ENCODE results near the gene GNPTAB.
"Not testable (repeated sequence)": the region's sequence is repeated elsewhere in the genome, so short reads cannot be mapped to it uniquely, and the experiment has no call there.

The GNPTAB gene

GRCh38 chr12:101852998-101853397 is 22.2 kb upstream of the GNPTAB start:
- DNase-seq (ENCODE audit: low read depth), result no peak

DNA sequence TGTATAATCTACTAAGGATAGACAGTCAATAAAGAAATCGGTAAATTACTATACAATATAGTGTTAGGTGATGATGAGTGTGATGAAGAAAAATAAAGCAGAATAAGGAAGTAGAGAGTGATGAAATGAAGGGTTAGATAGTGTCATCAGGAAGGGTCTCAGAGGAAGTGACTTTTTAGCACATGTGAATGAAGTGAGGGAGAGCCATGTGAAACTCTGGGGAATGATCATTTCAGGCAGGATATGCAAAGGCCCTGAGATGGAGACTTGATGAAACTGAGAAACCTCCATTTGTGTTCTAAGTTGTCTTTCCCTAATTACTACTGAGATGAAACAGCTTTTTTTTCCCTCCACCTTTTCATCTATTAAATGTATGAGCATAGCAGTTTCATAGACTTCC is 19.4 kb upstream of the GNPTAB start:
- DNase-seq (ENCODE audit: low read depth), result no peak

- no peak for DNase-seq (ENCODE audit: low read depth)
These were observed 16.6 kb upstream of the GNPTAB start for GRCh38 chr12:101847325-101847724.

- no peak for DNase-seq (ENCODE audit: low read depth)
These were observed 14.5 kb upstream of the GNPTAB start for GRCh38 chr12:101845137-101845711.

GRCh38 chr12:101841069-101841468 is 10.3 kb upstream of the GNPTAB start:
- DNase-seq (ENCODE audit: low read depth), result no peak

DNA sequence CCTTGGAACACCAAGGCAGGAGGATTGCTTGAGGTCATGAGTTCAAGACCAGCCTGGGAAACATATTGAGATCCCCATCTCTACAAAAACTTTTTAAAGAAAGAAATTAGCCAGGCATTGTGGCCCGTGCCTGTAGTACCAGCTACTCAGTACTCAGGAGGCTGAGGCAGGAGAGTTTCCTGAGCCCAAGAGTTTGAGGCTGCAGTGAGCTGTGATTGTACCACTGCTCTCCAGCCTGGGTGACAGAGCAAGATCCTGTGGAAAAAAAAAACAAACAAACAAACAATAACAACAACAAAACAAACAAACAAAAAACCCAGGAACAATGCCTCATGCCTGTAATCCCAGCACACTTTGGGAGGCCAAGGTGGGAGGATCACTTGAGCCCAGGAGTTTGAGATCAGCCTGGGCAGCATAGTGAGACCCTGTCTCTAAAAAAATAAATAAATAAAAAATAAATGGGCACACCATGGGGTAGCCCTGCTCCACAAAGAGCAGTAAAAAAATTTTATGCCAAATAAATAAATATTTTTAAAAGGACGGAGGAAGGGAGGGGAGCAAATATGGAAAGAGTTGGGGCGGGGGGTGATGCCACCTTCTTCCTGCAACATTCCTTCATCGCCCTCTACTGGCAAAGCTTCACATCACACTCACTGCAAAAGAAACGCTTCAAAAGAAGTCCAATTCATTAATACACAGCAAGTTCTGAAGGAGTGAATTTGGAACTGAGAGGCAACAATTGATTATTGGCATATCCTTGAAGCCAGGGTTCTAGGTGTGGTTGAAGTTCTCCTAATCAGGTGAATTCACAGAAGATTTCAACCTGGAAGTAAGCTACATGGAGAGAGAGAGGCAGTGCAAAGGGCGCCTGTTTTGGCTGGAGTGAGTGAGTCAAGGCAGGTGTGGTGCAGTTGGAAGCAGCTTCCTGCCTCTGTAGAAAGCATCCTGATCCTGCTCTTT is 8.8 kb upstream of the GNPTAB start:
- peak; percentile 20 for DNase-seq (ENCODE audit: low read depth)

GRCh38 chr12:101838628-101839323 is 8.0 kb upstream of the GNPTAB start:
- no peak for DNase-seq (ENCODE audit: low read depth)

- DNase-seq (ENCODE audit: low read depth), result no peak
These were observed 1.3 kb upstream of the GNPTAB start for GRCh38 chr12:101832030-101832429.

GRCh38 chr12:101829639-101830366 is 956 bp downstream of the GNPTAB start:
- no peak for DNase-seq (ENCODE audit: low read depth)

- DNase-seq (ENCODE audit: low read depth), result no peak
These were observed 2.1 kb downstream of the GNPTAB start for GRCh38 chr12:101828463-101829196.

- no peak for DNase-seq (ENCODE audit: low read depth)
These were observed 3.9 kb downstream of the GNPTAB start for GRCh38 chr12:101826766-101827368.

DNA sequence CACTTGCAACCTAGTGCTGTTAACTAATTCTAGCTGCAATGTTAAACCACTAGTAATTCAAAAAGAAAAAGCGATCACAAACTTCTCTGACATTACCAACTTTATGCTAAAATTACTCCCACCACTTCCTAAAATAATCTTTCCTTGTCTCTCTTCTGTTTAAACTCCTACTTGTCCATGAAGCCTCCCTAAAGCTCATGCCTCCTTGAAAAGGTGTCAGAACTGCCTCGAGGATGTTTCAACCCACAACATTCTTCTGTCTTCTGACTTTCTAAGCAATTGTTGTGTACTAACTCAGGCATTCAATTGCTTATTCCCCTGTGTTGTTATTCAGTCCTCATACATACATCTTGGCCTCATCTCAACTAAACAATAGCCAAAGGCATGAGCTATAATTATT is 5.9 kb downstream of the GNPTAB start:
- DNase-seq (ENCODE audit: low read depth), result no peak

GRCh38 chr12:101823891-101824290 is 6.9 kb downstream of the GNPTAB start:
- peak; percentile 6 for DNase-seq (ENCODE audit: low read depth)

- DNase-seq (ENCODE audit: low read depth), result no peak
These were observed 7.7 kb downstream of the GNPTAB start for GRCh38 chr12:101823039-101823438.

DNA sequence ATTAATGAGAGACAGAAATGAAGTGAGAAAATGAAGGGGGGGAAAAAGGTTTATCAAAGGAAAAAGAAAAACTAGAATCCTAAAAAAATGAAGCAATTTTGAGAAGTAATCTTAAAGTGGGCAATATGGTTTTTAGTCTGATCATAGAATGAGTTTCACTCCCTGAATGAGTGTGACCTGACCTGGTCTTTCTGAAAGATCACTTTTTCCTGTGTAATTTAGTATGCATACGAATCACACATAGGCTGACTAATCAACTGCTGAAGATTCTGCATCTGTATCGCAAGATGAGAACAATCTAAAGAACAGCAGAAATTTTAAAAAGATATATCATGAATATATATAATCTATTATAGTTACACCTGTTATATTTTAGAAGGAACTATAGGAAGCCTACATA is 11.3 kb downstream of the GNPTAB start:
- DNase-seq (ENCODE audit: low read depth), result no peak

DNA sequence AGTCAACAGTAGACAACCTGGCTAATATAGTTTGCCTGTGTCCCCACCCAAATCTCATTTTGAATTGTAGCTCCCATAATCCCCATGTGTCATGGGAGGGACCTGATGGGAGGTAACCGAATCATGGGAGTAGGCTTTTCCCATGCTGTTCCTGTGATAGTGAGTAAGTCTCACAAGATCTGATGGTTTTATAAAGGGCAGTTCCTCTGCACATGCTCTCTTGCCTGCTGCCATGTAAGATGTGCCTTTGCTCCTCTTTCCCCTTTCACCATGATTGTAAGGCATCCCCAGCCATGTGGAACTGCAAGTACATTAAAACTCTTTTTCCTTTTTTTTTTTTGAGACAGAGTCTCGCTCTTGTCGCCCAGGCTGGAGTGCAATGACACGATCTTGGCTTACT is 12.1 kb downstream of the GNPTAB start:
- not testable (repeated sequence) for DNase-seq (ENCODE audit: low read depth)

DNA sequence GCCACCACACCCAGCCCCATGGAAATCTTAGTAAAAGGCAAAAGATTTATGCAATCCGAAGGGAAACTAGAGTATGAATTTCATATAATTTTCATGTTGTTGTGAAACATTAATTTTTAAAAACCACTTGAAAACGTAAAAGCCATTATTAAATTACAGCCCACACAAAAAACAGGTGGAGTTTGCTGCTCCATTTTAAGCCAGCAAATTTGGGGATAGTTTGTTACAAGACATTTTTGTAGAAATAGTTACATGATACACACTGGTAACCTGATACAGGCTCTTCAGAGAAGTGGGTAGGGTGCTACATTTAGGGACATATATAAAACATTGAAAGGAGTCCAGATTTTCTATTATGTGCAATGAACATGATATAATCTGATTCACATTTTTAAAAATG is 17.6 kb downstream of the GNPTAB start:
- DNase-seq (ENCODE audit: low read depth), result no peak

GRCh38 chr12:101812716-101813115 is 18.0 kb downstream of the GNPTAB start:
- DNase-seq (ENCODE audit: low read depth), result not testable (repeated sequence)

DNA sequence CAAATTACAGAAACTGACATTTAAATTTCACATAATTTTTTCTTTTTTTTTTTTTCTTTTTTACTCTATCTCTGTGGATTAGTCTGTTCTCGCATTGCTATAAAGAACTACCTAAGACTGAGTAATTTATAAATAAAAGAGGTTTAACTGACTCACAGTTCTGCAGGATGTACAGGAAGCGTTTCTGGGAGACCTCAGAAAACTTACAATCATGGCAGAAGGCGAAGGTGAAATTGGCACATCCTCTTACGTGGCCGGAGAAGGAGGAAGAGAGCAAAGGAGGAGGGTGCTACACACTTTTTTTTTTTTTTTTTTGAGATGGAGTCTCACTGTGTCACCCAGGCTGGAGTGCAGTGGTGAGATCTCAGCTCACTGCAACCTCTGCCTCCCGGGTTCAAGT is 19.4 kb downstream of the GNPTAB start:
- not testable (repeated sequence) for DNase-seq (ENCODE audit: low read depth)

- DNase-seq (ENCODE audit: low read depth), result no peak
These were observed 21.6 kb downstream of the GNPTAB start for GRCh38 chr12:101809208-101809607.

- no peak for DNase-seq (ENCODE audit: low read depth)
These were observed 24.5 kb downstream of the GNPTAB start for GRCh38 chr12:101806265-101806664.
